HG03108 (cell line): ENCODE measurements around the gene KLRG1.

ENCODE experiments used
- ATAC-seq: cut with Tn5 transposase; IDR thresholded peaks from one replicate; pipeline ENCODE4 v1.9.1; 2021; ENCODE audit warnings: moderate library complexity; ENCODE audit not compliant: unreplicated experiment

Gene KLRG1

GRCh38 chr12:8985213-8985754 lies 4.1 kb upstream of the KLRG1 start:
- ATAC-seq, result no peak

GRCh38 chr12:8987163-8987562 lies 2.2 kb upstream of the KLRG1 start:
- ATAC-seq, result no peak

GRCh38 chr12:8987685-8988084 lies 1.7 kb upstream of the KLRG1 start:
- no peak for ATAC-seq

GRCh38 chr12:8991371-8992345 lies 2.3 kb downstream of the KLRG1 start:
- ATAC-seq, result no peak

- ATAC-seq, result no peak
Measured at GRCh38 chr12:8993827-8994226, 4.5 kb downstream of the KLRG1 start.

- no peak for ATAC-seq
Measured at GRCh38 chr12:8995021-8995775, 5.9 kb downstream of the KLRG1 start.

GRCh38 chr12:8996682-8997405 lies 7.5 kb downstream of the KLRG1 start:
- ATAC-seq, result peak; percentile 98

- no peak for ATAC-seq
Measured at GRCh38 chr12:9001233-9001632, 11.9 kb downstream of the KLRG1 start.

GRCh38 chr12:9002335-9002734 lies 13.0 kb downstream of the KLRG1 start:
- ATAC-seq, result no peak

- no peak for ATAC-seq
Measured at GRCh38 chr12:9022592-9022991, 33.2 kb downstream of the KLRG1 start.

GRCh38 chr12:9024512-9024911 lies 35.2 kb downstream of the KLRG1 start:
- no peak for ATAC-seq

GRCh38 chr12:9027161-9028059 lies 38.1 kb downstream of the KLRG1 start:
- no peak for ATAC-seq

GRCh38 chr12:9030776-9031175 lies 41.4 kb downstream of the KLRG1 start:
- no peak for ATAC-seq

GRCh38 chr12:9032202-9032964 lies 43.0 kb downstream of the KLRG1 start:
- no peak for ATAC-seq

GRCh38 chr12:9033265-9033887 lies 44.0 kb downstream of the KLRG1 start:
- ATAC-seq, result no peak

GRCh38 chr12:9034095-9034494 lies 44.7 kb downstream of the KLRG1 start:
- ATAC-seq, result no peak

- no peak for ATAC-seq
Measured at GRCh38 chr12:9036227-9036626, 46.9 kb downstream of the KLRG1 start.

GRCh38 chr12:9037431-9037830 lies 48.1 kb downstream of the KLRG1 start:
- no peak for ATAC-seq
